ENCODE measurements around the gene RIC1.

Gene RIC1

DNA sequence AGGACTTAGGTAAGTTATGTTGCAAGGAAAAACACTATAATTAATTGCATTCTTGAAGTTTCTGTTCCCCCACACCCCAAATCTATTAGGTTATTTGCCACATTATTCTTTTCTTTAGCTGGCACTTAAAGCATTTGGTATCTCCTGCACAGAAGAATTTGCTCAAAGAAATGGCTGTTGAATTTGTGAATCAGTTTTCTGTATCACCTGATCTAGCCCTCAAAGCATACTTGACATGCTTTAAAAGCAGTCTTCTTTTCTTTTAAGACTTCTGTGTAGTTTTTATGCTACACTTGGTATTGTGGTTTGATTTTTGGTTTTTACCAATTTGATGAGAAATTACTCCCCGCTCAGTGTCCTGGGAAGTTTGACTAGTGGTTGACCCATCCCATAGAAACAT, 69.1 kb downstream of the RIC1 start:
- H3K9me3 ChIP-seq (ENCODE audit: control insufficient read depth, insufficient read depth, low read depth, low read length): no peaks in the 10 kb centered on the region
- POLR2A ChIA-PET: no interaction called here
- H3K4me1 ChIP-seq (ENCODE audit: control insufficient read depth, insufficient read depth, low read length): peaks cover 8% of the 10 kb centered on the region; the same call in 1 of the 2 replicates
- TF ChIP-seq BCL11A (tag by site-specific recombination; IDR thresholded peaks at IDR 0.05; ENCODE audit: low read depth): no peak
- no peak for TF ChIP-seq YY1 (tag by site-specific recombination; IDR thresholded peaks at IDR 0.05)
- no peak for TF ChIP-seq ZNF561 (tag by site-specific recombination; IDR thresholded peaks at IDR 0.05; ENCODE audit: borderline replicate concordance)
- TF ChIP-seq, protein P1, sequence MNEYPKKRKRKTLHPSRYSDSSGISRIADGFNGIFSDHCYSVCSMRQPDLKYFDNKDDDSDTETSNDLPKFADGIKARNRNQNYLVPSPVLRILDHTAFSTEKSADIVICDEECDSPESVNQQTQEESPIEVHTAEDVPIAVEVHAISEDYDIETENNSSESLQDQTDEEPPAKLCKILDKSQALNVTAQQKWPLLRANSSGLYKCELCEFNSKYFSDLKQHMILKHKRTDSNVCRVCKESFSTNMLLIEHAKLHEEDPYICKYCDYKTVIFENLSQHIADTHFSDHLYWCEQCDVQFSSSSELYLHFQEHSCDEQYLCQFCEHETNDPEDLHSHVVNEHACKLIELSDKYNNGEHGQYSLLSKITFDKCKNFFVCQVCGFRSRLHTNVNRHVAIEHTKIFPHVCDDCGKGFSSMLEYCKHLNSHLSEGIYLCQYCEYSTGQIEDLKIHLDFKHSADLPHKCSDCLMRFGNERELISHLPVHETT (tag by site-specific recombination; IDR thresholded peaks at IDR 0.05): no peak
- TF ChIP-seq, protein P2, sequence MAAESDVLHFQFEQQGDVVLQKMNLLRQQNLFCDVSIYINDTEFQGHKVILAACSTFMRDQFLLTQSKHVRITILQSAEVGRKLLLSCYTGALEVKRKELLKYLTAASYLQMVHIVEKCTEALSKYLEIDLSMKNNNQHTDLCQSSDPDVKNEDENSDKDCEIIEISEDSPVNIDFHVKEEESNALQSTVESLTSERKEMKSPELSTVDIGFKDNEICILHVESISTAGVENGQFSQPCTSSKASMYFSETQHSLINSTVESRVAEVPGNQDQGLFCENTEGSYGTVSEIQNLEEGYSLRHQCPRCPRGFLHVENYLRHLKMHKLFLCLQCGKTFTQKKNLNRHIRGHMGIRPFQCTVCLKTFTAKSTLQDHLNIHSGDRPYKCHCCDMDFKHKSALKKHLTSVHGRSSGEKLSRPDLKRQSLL (tag by site-specific recombination; IDR thresholded peaks at IDR 0.05): no peak
- TF ChIP-seq, protein P3, sequence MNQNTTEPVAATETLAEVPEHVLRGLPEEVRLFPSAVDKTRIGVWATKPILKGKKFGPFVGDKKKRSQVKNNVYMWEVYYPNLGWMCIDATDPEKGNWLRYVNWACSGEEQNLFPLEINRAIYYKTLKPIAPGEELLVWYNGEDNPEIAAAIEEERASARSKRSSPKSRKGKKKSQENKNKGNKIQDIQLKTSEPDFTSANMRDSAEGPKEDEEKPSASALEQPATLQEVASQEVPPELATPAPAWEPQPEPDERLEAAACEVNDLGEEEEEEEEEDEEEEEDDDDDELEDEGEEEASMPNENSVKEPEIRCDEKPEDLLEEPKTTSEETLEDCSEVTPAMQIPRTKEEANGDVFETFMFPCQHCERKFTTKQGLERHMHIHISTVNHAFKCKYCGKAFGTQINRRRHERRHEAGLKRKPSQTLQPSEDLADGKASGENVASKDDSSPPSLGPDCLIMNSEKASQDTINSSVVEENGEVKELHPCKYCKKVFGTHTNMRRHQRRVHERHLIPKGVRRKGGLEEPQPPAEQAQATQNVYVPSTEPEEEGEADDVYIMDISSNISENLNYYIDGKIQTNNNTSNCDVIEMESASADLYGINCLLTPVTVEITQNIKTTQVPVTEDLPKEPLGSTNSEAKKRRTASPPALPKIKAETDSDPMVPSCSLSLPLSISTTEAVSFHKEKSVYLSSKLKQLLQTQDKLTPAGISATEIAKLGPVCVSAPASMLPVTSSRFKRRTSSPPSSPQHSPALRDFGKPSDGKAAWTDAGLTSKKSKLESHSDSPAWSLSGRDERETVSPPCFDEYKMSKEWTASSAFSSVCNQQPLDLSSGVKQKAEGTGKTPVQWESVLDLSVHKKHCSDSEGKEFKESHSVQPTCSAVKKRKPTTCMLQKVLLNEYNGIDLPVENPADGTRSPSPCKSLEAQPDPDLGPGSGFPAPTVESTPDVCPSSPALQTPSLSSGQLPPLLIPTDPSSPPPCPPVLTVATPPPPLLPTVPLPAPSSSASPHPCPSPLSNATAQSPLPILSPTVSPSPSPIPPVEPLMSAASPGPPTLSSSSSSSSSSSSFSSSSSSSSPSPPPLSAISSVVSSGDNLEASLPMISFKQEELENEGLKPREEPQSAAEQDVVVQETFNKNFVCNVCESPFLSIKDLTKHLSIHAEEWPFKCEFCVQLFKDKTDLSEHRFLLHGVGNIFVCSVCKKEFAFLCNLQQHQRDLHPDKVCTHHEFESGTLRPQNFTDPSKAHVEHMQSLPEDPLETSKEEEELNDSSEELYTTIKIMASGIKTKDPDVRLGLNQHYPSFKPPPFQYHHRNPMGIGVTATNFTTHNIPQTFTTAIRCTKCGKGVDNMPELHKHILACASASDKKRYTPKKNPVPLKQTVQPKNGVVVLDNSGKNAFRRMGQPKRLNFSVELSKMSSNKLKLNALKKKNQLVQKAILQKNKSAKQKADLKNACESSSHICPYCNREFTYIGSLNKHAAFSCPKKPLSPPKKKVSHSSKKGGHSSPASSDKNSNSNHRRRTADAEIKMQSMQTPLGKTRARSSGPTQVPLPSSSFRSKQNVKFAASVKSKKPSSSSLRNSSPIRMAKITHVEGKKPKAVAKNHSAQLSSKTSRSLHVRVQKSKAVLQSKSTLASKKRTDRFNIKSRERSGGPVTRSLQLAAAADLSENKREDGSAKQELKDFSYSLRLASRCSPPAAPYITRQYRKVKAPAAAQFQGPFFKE (tag by site-specific recombination; IDR thresholded peaks at IDR 0.05; ENCODE audit: borderline replicate concordance): no peak
- TF ChIP-seq, protein P4, sequence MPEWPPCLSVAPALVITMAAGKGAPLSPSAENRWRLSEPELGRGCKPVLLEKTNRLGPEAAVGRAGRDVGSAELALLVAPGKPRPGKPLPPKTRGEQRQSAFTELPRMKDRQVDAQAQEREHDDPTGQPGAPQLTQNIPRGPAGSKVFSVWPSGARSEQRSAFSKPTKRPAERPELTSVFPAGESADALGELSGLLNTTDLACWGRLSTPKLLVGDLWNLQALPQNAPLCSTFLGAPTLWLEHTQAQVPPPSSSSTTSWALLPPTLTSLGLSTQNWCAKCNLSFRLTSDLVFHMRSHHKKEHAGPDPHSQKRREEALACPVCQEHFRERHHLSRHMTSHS (tag by site-specific recombination; IDR thresholded peaks at IDR 0.05): no peak
- TF ChIP-seq ZXDB (tag by site-specific recombination; IDR thresholded peaks at IDR 0.05): no peak
- TF ChIP-seq, protein P5, sequence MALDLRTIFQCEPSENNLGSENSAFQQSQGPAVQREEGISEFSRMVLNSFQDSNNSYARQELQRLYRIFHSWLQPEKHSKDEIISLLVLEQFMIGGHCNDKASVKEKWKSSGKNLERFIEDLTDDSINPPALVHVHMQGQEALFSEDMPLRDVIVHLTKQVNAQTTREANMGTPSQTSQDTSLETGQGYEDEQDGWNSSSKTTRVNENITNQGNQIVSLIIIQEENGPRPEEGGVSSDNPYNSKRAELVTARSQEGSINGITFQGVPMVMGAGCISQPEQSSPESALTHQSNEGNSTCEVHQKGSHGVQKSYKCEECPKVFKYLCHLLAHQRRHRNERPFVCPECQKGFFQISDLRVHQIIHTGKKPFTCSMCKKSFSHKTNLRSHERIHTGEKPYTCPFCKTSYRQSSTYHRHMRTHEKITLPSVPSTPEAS (tag by site-specific recombination; IDR thresholded peaks at IDR 0.05): no peak
- TF ChIP-seq GLIS1 (tag by site-specific recombination; IDR thresholded peaks at IDR 0.05): no peak
- TF ChIP-seq ZNF529 (tag by site-specific recombination; IDR thresholded peaks at IDR 0.05; ENCODE audit: insufficient replicate concordance): no peak
- TF ChIP-seq ZNF792 (tag by site-specific recombination; IDR thresholded peaks at IDR 0.05): no peak
- no peak for TF ChIP-seq ZNF76 (tag by site-specific recombination; IDR thresholded peaks at IDR 0.05; ENCODE audit: borderline replicate concordance, low read depth)
- no peak for TF ChIP-seq ZNF155 (tag by site-specific recombination; IDR thresholded peaks at IDR 0.05)
- TF ChIP-seq KLF9 (tag by site-specific recombination; IDR thresholded peaks at IDR 0.05; ENCODE audit: low read depth): no peak
- TF ChIP-seq, protein P6, sequence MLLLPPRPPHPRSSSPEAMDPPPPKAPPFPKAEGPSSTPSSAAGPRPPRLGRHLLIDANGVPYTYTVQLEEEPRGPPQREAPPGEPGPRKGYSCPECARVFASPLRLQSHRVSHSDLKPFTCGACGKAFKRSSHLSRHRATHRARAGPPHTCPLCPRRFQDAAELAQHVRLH (tag by site-specific recombination; IDR thresholded peaks at IDR 0.05): no peak
- no peak overlapping the region for H3K4me3 ChIP-seq (ENCODE audit: low read depth, low read length)
- no peaks in the 10 kb centered on the region for H3K36me3 ChIP-seq (ENCODE audit: control insufficient read depth in 2 of 2, insufficient read depth in 1 of 2, low read length in 2 of 2)
- CTCF ChIA-PET: no interaction called here
- H3K27ac ChIP-seq (ENCODE audit: extremely low read depth, low read depth, low read length): no peak overlapping the region
